ENCODE results near the gene DENND5A. TPM values are rescaled to one million over a fixed set of nuclear protein-coding genes. Genes with fewer than 3 reads are reported as not detected.

DENND5A gene
- polyA plus RNA-seq, 3 donors = 24.4 to 291 (median 37.5) TPM

DNA sequence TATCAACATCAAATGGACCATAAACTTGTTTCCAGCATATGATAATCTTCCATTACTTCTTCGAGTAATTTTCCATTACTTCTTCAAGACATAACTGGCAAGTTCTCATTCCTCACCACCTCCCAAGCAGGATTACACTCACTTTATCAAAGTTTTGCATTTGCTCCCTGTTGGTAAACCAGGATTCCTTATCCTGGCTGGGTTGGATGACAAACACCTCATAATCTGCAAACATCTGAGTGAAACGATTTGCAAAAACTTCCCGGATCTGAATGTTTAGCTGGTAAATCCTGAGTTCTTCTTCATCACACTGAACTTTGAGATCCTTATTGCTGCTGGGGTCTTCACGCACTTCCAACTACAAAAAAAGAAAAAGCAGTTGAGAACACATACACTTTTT, 86.4 kb downstream of the DENND5A start:
- WGBS (ENCODE audit: insufficient coverage) = 92% methylated on average over 3 of the region's 4 CpGs
- DNase-seq = no peak
- Histone ChIP-seq H2AFZ (ENCODE audit: insufficient read depth, low read depth, low read length, poor library complexity, severe bottlenecking) (no peak overlapping the region), H3K79me2 (ENCODE audit: insufficient read depth, low read length) (no peaks in the 10 kb centered on the region), H3K4me1 (ENCODE audit: control insufficient read depth in 1 of 2, insufficient read depth in 2 of 2, low read length in 2 of 2) (no peaks in the 10 kb centered on the region), H3K9ac (ENCODE audit: insufficient read depth, low read length, poor library complexity, severe bottlenecking) (no peak overlapping the region), H3K4me3 (replicated peaks in 1 of 3; ENCODE audit: low read depth in 2 of 3, low read length in 3 of 3) (no peak overlapping the region), H3K9me3 (replicated peaks in 1 of 2; ENCODE audit: control insufficient read depth in 1 of 2, insufficient read depth in 1 of 2, low read length in 2 of 2) (no peaks in the 10 kb centered on the region), H3K27ac (ENCODE audit: low read depth in 1 of 2, low read length in 2 of 2) (no peak overlapping the region), H4K20me1 (ENCODE audit: insufficient read depth, low read length) (peaks cover 35% of the 10 kb centered on the region), H3K4me2 (replicated peaks; ENCODE audit: extremely low read depth, low read length, poor library complexity, severe bottlenecking) (no peak overlapping the region), H3K36me3 (replicated peaks in 1 of 2; ENCODE audit: control insufficient read depth in 1 of 2, insufficient read depth in 2 of 2, low read length in 2 of 2) (peaks cover 58 to 87% of the 10 kb centered on the region in 2 donors), H3K27me3 (ENCODE audit: control insufficient read depth in 2 of 2, insufficient read depth in 2 of 2, low read length in 2 of 2) (no peaks in the 10 kb centered on the region)
- H3K4me1 Mint-ChIP-seq = no peaks in the 10 kb centered on the region
- no peak overlapping the region for H3K27ac Mint-ChIP-seq
- peaks cover 0 to 2% (median 0%) of the 10 kb centered on the region in 7 donors for H3K9me3 Mint-ChIP-seq
- H3K36me3 Mint-ChIP-seq = peaks cover 71 to 86% of the 10 kb centered on the region in 2 donors
- no peak overlapping the region for H3K4me3 Mint-ChIP-seq
- intact Hi-C loops (cut with micrococcal nuclease) = loop anchor here in 1 of 2 donors (10.0 kb wide), 1 partner anchor 146 kb away; no protein-coding TSS in a partner anchor
- H3K27me3 Mint-ChIP-seq (ENCODE audit: low read depth in 3 of 3) = no peaks in the 10 kb centered on the region
- TF ChIP-seq CTCF (IDR thresholded peaks at IDR 0.05) = no peak

GRCh38 chr11:9177438-9178091, 87.6 kb downstream of the DENND5A start:
- H3K79me2 ChIP-seq (ENCODE audit: insufficient read depth, low read length) = peaks cover 4% of the 10 kb centered on the region
- H3K4me3 Mint-ChIP-seq = no peak overlapping the region
- peaks cover 66 to 93% of the 10 kb centered on the region in 2 donors for H3K36me3 ChIP-seq (replicated peaks in 1 of 2; ENCODE audit: control insufficient read depth in 1 of 2, insufficient read depth in 2 of 2, low read length in 2 of 2)
- H2AFZ ChIP-seq (ENCODE audit: insufficient read depth, low read depth, low read length, poor library complexity, severe bottlenecking) = no peak overlapping the region
- H3K36me3 Mint-ChIP-seq = peaks cover 78 to 93% of the 10 kb centered on the region in 2 donors
- no peak overlapping the region for H3K4me3 ChIP-seq (replicated peaks in 1 of 3; ENCODE audit: low read depth in 2 of 3, low read length in 3 of 3)
- peaks cover 31% of the 10 kb centered on the region for H4K20me1 ChIP-seq (ENCODE audit: insufficient read depth, low read length)
- 90% methylated on average over 2 of the region's 2 CpGs for WGBS (ENCODE audit: insufficient coverage)
- H3K27ac ChIP-seq (ENCODE audit: low read depth in 1 of 2, low read length in 2 of 2) = peak overlapping the region in 1 of 2 donors; percentile 10
- H3K27me3 Mint-ChIP-seq (ENCODE audit: low read depth in 3 of 3) = no peaks in the 10 kb centered on the region
- intact Hi-C loops (cut with micrococcal nuclease) = loop anchor here in 1 of 2 donors (10.0 kb wide), 1 partner anchor 147 kb away; no protein-coding TSS in a partner anchor
- no peaks in the 10 kb centered on the region for H3K9me3 ChIP-seq (replicated peaks in 1 of 2; ENCODE audit: control insufficient read depth in 1 of 2, insufficient read depth in 1 of 2, low read length in 2 of 2)
- DNase-seq = no peak
- peaks cover 0 to 2% (median 0%) of the 10 kb centered on the region in 7 donors for H3K9me3 Mint-ChIP-seq
- H3K27ac Mint-ChIP-seq = no peak overlapping the region
- no peaks in the 10 kb centered on the region for H3K27me3 ChIP-seq (ENCODE audit: control insufficient read depth in 2 of 2, insufficient read depth in 2 of 2, low read length in 2 of 2)
- TF ChIP-seq CTCF (IDR thresholded peaks at IDR 0.05) = no peak
- no peak overlapping the region for H3K4me2 ChIP-seq (replicated peaks; ENCODE audit: extremely low read depth, low read length, poor library complexity, severe bottlenecking)
- H3K4me1 Mint-ChIP-seq = no peaks in the 10 kb centered on the region
- H3K4me1 ChIP-seq (ENCODE audit: control insufficient read depth in 1 of 2, insufficient read depth in 2 of 2, low read length in 2 of 2) = no peaks in the 10 kb centered on the region
- no peak overlapping the region for H3K9ac ChIP-seq (ENCODE audit: insufficient read depth, low read length, poor library complexity, severe bottlenecking)

Measured in CD14-positive monocyte (primary cell).